Loucy (cell line): ENCODE measurements around the gene TBC1D24.

Source experiments
- CTCF ChIP-seq: fragments of 200-600 bp; sonication (generic); conservative IDR thresholded peaks from 2 replicates; pipeline ENCODE4 v1.5.1; 2014; ENCODE audit warnings: mild to moderate bottlenecking, antibody characterized with exemption, low read length
- EZH2phosphoT487 ChIP-seq: fragments of 200-600 bp; IDR thresholded peaks from 2 replicates; pipeline ENCODE4 v1.6.1; 2018; ENCODE audit warnings: antibody characterized with exemption, mild to moderate bottlenecking, moderate library complexity, borderline replicate concordance

- TF ChIP-seq CTCF (no peak), EZH2phosphoT487 (no peak)
These were observed 23.9 kb upstream of the TBC1D24 start for GRCh38 chr16:2450975-2451381.
